Liver (tissue), 9 donors: ENCODE results near the gene TNFRSF11A. TPM values are rescaled to one million over a fixed set of nuclear protein-coding genes. Genes with fewer than 3 reads are reported as not detected.

ENCODE experiments used
- DNase-seq: peaks from one replicate; pipeline ENCODE4 v3.0.0-alpha.2; 2017; ENCODE audit warnings: low spot score
- H3K27ac ChIP-seq, 2 donors: one replicate each; pipeline ENCODE4 v1.7.0; 2013; ENCODE audit warnings: inconsistent platforms in 2 of 2, low read length in 2 of 2, control low read depth in 1 of 2, low read depth in 1 of 2, mild to moderate bottlenecking in 1 of 2
- H3K27me3 ChIP-seq, 4 donors: one replicate each; pipeline versions ENCODE4 v1.6.1 to v1.7.0; 2013; ENCODE audit warnings: low read length in 3 of 4, inconsistent platforms in 1 of 4, mild to moderate bottlenecking in 1 of 4, moderate library complexity in 1 of 4; ENCODE audit not compliant: control insufficient read depth in 4 of 4, insufficient read depth in 4 of 4
- H3K36me3 ChIP-seq, 4 donors: one replicate each; pipeline versions ENCODE4 v1.6.1 to v1.7.0; 2013; ENCODE audit warnings: low read length in 3 of 4, mild to moderate bottlenecking in 3 of 4, low read depth in 1 of 4, moderate library complexity in 1 of 4; ENCODE audit not compliant: control insufficient read depth in 4 of 4, insufficient read depth in 3 of 4
- H3K4me1 ChIP-seq, 4 donors: one replicate each; pipeline versions ENCODE4 v1.6.1 to v1.7.0; 2013; ENCODE audit warnings: low read length in 3 of 4, mild to moderate bottlenecking in 3 of 4, moderate library complexity in 1 of 4; ENCODE audit not compliant: control insufficient read depth in 4 of 4, insufficient read depth in 4 of 4
- H3K4me3 ChIP-seq, 3 donors: one replicate each; pipeline versions ENCODE4 v1.6.1 to v1.7.0; 2013; ENCODE audit warnings: low read length in 3 of 3, control low read depth in 1 of 3, low read depth in 1 of 3, mild to moderate bottlenecking in 1 of 3
- H3K9ac ChIP-seq, 2 donors: one replicate each; pipeline ENCODE4 v1.7.0; 2013; ENCODE audit warnings: low read length in 2 of 2, mild to moderate bottlenecking in 2 of 2, moderate library complexity in 2 of 2, control low read depth in 1 of 2, low read depth in 1 of 2
- H3K9me3 ChIP-seq, 4 donors: one replicate each; pipeline versions ENCODE4 v1.6.1 to v1.7.0; 2013; ENCODE audit warnings: low read length in 3 of 4; ENCODE audit not compliant: control insufficient read depth in 4 of 4
- EGR1 ChIP-seq, 2 donors: IDR thresholded peaks; 2 replicates each; pipeline ENCODE4 v1.6.1; 2016 to 2018; ENCODE audit warnings: antibody characterized with exemption in 2 of 2, low read depth in 2 of 2
- FOXA1 ChIP-seq: IDR thresholded peaks from 2 replicates; pipeline ENCODE4 v1.6.1; 2016; ENCODE audit warnings: antibody characterized with exemption
- FOXA2 ChIP-seq: IDR thresholded peaks from 2 replicates; pipeline ENCODE4 v1.6.1; 2016; ENCODE audit warnings: antibody characterized with exemption
- GABPA ChIP-seq, 2 donors: IDR thresholded peaks in 1 of 2; conservative IDR thresholded peaks in 1 of 2; 2 replicates each; pipeline ENCODE4 v1.6.1; 2016; ENCODE audit warnings: antibody characterized with exemption in 2 of 2, mild to moderate bottlenecking in 1 of 2, moderate library complexity in 1 of 2
- HNF4A ChIP-seq, 2 donors: conservative IDR thresholded peaks; 2 replicates each; pipeline ENCODE4 v1.6.1; 2016; ENCODE audit warnings: antibody characterized with exemption in 2 of 2, mild to moderate bottlenecking in 2 of 2
- HNF4G ChIP-seq: IDR thresholded peaks from 2 replicates; pipeline ENCODE4 v1.6.1; 2016; ENCODE audit warnings: antibody characterized with exemption
- JUND ChIP-seq, 2 donors: IDR thresholded peaks; 2 replicates each; pipeline ENCODE4 v1.6.1; 2016; ENCODE audit warnings: antibody characterized with exemption in 2 of 2
- NR2F2 ChIP-seq: IDR thresholded peaks from 2 replicates; pipeline ENCODE4 v1.6.1; 2016; ENCODE audit warnings: antibody characterized with exemption
- RAD21 ChIP-seq, 2 donors: IDR thresholded peaks; 2 replicates each; pipeline ENCODE4 v1.6.1; 2016; ENCODE audit warnings: antibody characterized with exemption in 2 of 2, mild to moderate bottlenecking in 2 of 2
- RXRA ChIP-seq, 2 donors: IDR thresholded peaks; 2 replicates each; pipeline ENCODE4 v1.6.1; 2017 to 2018; ENCODE audit warnings: antibody characterized with exemption in 2 of 2, mild to moderate bottlenecking in 1 of 2
- SP1 ChIP-seq: IDR thresholded peaks from 2 replicates; pipeline ENCODE4 v1.6.1; 2018; ENCODE audit warnings: antibody characterized with exemption, mild to moderate bottlenecking
- TAF1 ChIP-seq: conservative IDR thresholded peaks from 2 replicates; pipeline ENCODE4 v1.6.1; 2016; ENCODE audit warnings: antibody characterized with exemption, mild to moderate bottlenecking
- YY1 ChIP-seq: IDR thresholded peaks from 2 replicates; pipeline ENCODE4 v1.6.1; 2016; ENCODE audit warnings: antibody characterized with exemption, mild to moderate bottlenecking
- WGBS: extraction: QIAGEN DNeasy Blood & Tissue Kit; methylation state at CpG from one replicate; pipeline ENCODE4 v1.1.7; 2013; 5-methylcytosine and 5-hydroxymethylcytosine counted together
- polyA plus RNA-seq, 2 donors: library from polyadenylated mRNA; stranded (reverse) in 1 of 2; unstranded in 1 of 2; fragments of 200-250 nt in 1 of 2; fragments of >200 nt in 1 of 2; fragmentation: Nextera tagmentation in 1 of 2; extraction: Ambion mirVana in 1 of 2; gene quantifications; one replicate each; pipeline versions ENCODE4 v1.2.1 to v1.2.3, GENCODE V29; 2013 to 2015
- total RNA-seq, 2 donors: library from RNA; depleted of rRNA; stranded (reverse); fragments of >200 nt; gene quantifications; one replicate each; pipeline ENCODE4 v1.2.3, GENCODE V29; 2014
- TF ChIP-seq, protein P1 (sequence below): IDR thresholded peaks from 2 replicates; pipeline ENCODE4 v1.6.1; 2016; ENCODE audit warnings: antibody characterized with exemption
- TF ChIP-seq, protein P2 (sequence below): fragments of 150-350 bp; IDR thresholded peaks from 2 replicates; pipeline ENCODE4 v1.5.1; 2017; ENCODE audit warnings: improper control_type of control experiment, low read depth, low read length; ENCODE audit not compliant: missing input control
- TF ChIP-seq, protein P3 (sequence below): IDR thresholded peaks from 2 replicates; pipeline ENCODE4 v1.6.1; 2016; ENCODE audit warnings: antibody characterized with exemption, mild to moderate bottlenecking
- TF ChIP-seq, protein P4 (sequence below): IDR thresholded peaks from 2 replicates; pipeline ENCODE4 v1.6.1; 2016; ENCODE audit warnings: antibody characterized with exemption
- TF ChIP-seq, protein P5 (sequence below): IDR thresholded peaks from 2 replicates; pipeline ENCODE4 v1.6.1; 2016; ENCODE audit warnings: antibody characterized with exemption
- donor health status: healthy.
- donor health status: healthy.
- donor health status: healthy.
- donor health status: healthy.
- donor health status: healthy.

Gene TNFRSF11A
- total and polyA plus RNA-seq, 4 donors, result 0.32 to 1.8 (median 0.90) TPM

DNA sequence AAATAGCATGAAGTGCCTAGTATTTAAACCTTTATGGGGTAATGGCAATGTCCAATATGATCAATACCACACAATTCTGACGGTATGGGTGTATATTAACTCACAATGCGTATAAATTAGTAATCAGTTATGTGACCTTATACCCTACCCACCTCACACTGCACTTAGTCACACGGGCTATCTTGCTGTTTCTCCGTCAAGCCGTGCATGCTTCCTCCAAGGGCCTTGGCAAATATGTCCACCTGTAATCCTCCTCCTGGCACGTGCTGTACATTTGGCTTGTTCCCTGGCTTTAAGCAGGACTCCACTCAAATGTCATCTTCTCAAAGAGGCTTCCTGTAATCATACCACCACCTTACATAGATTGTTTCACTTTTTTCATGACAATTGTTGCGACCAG lies 12.2 kb downstream of the TNFRSF11A start:
- TF ChIP-seq RXRA (IDR thresholded peaks at IDR 0.05), result no peak
- TF ChIP-seq, protein P1, sequence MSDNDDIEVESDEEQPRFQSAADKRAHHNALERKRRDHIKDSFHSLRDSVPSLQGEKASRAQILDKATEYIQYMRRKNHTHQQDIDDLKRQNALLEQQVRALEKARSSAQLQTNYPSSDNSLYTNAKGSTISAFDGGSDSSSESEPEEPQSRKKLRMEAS, result no peak
- TF ChIP-seq YY1, result no peak
- TF ChIP-seq GABPA (IDR thresholded peaks at IDR 0.05 in 1 of 2, conservative IDR thresholded peaks at IDR 0.05 in 1 of 2), result no peak
- TF ChIP-seq RAD21 (IDR thresholded peaks at IDR 0.05), result no peak
- TF ChIP-seq FOXA2, result no peak
- TF ChIP-seq, protein P2, sequence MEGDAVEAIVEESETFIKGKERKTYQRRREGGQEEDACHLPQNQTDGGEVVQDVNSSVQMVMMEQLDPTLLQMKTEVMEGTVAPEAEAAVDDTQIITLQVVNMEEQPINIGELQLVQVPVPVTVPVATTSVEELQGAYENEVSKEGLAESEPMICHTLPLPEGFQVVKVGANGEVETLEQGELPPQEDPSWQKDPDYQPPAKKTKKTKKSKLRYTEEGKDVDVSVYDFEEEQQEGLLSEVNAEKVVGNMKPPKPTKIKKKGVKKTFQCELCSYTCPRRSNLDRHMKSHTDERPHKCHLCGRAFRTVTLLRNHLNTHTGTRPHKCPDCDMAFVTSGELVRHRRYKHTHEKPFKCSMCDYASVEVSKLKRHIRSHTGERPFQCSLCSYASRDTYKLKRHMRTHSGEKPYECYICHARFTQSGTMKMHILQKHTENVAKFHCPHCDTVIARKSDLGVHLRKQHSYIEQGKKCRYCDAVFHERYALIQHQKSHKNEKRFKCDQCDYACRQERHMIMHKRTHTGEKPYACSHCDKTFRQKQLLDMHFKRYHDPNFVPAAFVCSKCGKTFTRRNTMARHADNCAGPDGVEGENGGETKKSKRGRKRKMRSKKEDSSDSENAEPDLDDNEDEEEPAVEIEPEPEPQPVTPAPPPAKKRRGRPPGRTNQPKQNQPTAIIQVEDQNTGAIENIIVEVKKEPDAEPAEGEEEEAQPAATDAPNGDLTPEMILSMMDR, result no peak
- TF ChIP-seq, protein P3, sequence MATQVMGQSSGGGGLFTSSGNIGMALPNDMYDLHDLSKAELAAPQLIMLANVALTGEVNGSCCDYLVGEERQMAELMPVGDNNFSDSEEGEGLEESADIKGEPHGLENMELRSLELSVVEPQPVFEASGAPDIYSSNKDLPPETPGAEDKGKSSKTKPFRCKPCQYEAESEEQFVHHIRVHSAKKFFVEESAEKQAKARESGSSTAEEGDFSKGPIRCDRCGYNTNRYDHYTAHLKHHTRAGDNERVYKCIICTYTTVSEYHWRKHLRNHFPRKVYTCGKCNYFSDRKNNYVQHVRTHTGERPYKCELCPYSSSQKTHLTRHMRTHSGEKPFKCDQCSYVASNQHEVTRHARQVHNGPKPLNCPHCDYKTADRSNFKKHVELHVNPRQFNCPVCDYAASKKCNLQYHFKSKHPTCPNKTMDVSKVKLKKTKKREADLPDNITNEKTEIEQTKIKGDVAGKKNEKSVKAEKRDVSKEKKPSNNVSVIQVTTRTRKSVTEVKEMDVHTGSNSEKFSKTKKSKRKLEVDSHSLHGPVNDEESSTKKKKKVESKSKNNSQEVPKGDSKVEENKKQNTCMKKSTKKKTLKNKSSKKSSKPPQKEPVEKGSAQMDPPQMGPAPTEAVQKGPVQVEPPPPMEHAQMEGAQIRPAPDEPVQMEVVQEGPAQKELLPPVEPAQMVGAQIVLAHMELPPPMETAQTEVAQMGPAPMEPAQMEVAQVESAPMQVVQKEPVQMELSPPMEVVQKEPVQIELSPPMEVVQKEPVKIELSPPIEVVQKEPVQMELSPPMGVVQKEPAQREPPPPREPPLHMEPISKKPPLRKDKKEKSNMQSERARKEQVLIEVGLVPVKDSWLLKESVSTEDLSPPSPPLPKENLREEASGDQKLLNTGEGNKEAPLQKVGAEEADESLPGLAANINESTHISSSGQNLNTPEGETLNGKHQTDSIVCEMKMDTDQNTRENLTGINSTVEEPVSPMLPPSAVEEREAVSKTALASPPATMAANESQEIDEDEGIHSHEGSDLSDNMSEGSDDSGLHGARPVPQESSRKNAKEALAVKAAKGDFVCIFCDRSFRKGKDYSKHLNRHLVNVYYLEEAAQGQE, result no peak
- no peak for TF ChIP-seq EGR1 (IDR thresholded peaks at IDR 0.05; ENCODE audit: low read depth in 2 of 2)
- TF ChIP-seq SP1, result no peak
- no peak for TF ChIP-seq TAF1
- TF ChIP-seq, protein P4, sequence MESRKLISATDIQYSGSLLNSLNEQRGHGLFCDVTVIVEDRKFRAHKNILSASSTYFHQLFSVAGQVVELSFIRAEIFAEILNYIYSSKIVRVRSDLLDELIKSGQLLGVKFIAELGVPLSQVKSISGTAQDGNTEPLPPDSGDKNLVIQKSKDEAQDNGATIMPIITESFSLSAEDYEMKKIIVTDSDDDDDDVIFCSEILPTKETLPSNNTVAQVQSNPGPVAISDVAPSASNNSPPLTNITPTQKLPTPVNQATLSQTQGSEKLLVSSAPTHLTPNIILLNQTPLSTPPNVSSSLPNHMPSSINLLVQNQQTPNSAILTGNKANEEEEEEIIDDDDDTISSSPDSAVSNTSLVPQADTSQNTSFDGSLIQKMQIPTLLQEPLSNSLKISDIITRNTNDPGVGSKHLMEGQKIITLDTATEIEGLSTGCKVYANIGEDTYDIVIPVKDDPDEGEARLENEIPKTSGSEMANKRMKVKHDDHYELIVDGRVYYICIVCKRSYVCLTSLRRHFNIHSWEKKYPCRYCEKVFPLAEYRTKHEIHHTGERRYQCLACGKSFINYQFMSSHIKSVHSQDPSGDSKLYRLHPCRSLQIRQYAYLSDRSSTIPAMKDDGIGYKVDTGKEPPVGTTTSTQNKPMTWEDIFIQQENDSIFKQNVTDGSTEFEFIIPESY, result no peak
- TF ChIP-seq FOXA1, result no peak
- TF ChIP-seq HNF4G, result no peak
- no peak for TF ChIP-seq HNF4A (conservative IDR thresholded peaks at IDR 0.05)
- TF ChIP-seq, protein P5, sequence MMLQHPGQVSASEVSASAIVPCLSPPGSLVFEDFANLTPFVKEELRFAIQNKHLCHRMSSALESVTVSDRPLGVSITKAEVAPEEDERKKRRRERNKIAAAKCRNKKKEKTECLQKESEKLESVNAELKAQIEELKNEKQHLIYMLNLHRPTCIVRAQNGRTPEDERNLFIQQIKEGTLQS, result no peak
- TF ChIP-seq NR2F2, result no peak
- TF ChIP-seq JUND (IDR thresholded peaks at IDR 0.05), result no peak
- no peak overlapping the region for H3K9ac ChIP-seq
- no peak overlapping the region for H3K27ac ChIP-seq
- DNase-seq, result no peak
- WGBS, result 88% methylated on average over 7 of the region's 7 CpGs
- no peaks in the 10 kb centered on the region for H3K4me1 ChIP-seq
- no peak overlapping the region for H3K4me3 ChIP-seq
- no peaks in the 10 kb centered on the region for H3K27me3 ChIP-seq
- H3K9me3 ChIP-seq, result no peaks in the 10 kb centered on the region
- no peaks in the 10 kb centered on the region for H3K36me3 ChIP-seq
